AG09309 (cell line): ENCODE data around the gene ABCA4.
"Not testable (repeated sequence)": the region's sequence is repeated elsewhere in the genome, so short reads cannot be mapped to it uniquely, and the experiment has no call there.

ENCODE experiments used
- DNase-seq: peaks from one replicate; pipeline ENCODE4 v3.0.0-alpha.2; 2010; ENCODE audit warnings: low read depth
- H3K4me3 ChIP-seq: 2 replicates; pipeline ENCODE4 v1.5.1; 2011; ENCODE audit warnings: mild to moderate bottlenecking, low read depth, low read length, moderate library complexity; ENCODE audit not compliant: control insufficient read depth
- TF ChIP-seq, protein P1 (sequence below): IDR thresholded peaks from 2 replicates; pipeline ENCODE4 v1.5.1; 2011; ENCODE audit warnings: mild to moderate bottlenecking, low read depth, low read length, inconsistent platforms; ENCODE audit not compliant: insufficient read depth, control insufficient read depth; ENCODE audit errors: missing control alignments

ABCA4 gene

DNA sequence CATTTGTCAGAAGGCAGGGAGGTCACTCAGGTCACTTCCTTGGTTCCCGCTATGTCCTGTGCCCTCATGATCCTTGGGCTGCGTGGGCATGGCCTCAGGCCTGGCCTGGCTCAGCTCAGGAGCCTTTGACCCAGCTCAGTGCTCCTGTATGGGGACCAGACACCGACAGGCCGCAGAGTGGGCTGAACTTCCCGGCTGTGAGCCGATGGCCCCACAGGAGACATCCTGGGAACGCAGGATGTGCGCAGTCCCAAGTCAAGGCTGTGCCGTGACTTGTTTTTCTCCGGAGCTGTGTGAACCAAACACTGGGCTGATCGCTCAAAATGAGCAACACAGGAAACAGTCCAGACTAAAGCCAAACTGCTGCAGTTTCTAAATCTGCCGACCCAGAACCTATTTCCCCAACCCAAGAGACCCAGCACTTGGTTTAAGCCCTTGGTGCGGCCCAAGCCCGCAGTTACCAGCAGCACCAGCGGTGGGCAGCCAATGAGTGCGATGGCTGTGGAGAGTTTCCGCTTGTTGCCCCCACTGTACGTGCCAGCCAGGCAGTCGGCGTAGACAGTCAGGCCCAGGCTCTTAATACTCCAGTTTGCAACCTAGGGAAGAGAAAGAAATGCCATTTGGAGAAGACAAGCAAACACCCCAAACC lies 119.4 kb downstream of the ABCA4 start:
- TF ChIP-seq, protein P1, sequence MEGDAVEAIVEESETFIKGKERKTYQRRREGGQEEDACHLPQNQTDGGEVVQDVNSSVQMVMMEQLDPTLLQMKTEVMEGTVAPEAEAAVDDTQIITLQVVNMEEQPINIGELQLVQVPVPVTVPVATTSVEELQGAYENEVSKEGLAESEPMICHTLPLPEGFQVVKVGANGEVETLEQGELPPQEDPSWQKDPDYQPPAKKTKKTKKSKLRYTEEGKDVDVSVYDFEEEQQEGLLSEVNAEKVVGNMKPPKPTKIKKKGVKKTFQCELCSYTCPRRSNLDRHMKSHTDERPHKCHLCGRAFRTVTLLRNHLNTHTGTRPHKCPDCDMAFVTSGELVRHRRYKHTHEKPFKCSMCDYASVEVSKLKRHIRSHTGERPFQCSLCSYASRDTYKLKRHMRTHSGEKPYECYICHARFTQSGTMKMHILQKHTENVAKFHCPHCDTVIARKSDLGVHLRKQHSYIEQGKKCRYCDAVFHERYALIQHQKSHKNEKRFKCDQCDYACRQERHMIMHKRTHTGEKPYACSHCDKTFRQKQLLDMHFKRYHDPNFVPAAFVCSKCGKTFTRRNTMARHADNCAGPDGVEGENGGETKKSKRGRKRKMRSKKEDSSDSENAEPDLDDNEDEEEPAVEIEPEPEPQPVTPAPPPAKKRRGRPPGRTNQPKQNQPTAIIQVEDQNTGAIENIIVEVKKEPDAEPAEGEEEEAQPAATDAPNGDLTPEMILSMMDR, result no peak
- no peak for DNase-seq
- no peak overlapping the region for H3K4me3 ChIP-seq

DNA sequence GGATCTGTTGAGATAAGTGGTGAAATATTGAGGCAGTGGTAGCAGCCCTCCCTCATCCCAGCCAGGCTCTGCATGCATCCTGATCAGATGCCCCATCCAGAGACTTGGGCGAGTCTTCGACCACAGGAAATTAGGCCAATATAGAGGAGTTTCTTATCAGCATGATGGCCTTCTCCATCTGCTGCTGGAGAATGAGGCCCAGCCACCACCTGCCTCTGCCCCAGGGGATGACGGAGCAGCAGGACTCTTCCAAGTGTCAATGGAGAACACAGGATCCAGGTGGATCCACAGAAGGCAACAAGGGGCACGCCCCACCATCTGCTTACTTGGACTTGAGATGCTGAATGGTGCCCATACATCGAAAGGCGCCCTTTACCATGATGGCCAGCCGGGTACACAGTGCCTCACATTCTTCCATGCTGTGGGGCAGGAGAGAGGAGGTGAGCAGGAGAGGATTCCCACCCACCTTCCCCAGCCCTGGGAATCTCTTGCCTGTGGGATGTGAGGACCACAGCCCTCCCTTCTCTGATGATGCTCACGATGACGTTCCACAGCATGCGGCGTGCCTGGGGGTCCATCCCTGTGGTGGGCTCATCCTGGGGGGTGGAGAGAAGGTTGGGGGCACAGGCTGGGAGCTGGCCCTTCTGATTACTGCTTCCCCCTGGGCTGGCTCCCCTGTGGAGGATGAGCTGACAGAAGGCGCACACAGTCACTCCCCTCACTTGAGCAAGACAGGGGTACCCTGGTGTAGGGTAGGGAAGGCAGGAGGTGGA lies 120.3 kb downstream of the ABCA4 start:
- TF ChIP-seq, protein P1, result no peak
- no peak overlapping the region for H3K4me3 ChIP-seq
- no peak for DNase-seq

DNA sequence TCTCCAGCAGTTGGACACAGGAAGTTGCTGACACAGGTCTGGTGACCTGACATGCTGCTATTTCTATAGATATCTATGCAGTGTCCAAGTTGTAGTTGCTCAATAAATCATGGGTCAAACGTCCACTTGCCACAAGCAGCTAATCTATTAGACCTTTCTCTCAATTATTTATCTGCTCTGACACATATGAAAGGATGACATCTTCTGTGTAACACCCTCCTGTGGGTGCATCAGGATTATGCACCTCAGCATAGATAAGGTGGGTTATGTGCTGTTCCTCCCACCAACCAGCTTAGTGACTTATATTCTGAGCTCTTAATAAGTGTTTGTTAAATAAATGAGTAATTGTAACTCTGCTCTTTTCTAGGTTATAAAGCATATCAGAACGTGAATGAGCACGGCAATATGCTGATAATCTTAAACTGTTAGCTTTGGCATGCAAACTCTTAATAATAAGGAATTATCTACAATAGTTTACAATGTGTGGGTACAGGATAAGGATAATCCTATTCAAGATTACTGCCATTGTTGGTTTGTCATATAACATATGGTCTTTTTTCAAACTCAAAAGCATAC lies 121.0 kb downstream of the ABCA4 start:
- TF ChIP-seq, protein P1, result no peak
- no peak overlapping the region for H3K4me3 ChIP-seq
- DNase-seq, result no peak

DNA sequence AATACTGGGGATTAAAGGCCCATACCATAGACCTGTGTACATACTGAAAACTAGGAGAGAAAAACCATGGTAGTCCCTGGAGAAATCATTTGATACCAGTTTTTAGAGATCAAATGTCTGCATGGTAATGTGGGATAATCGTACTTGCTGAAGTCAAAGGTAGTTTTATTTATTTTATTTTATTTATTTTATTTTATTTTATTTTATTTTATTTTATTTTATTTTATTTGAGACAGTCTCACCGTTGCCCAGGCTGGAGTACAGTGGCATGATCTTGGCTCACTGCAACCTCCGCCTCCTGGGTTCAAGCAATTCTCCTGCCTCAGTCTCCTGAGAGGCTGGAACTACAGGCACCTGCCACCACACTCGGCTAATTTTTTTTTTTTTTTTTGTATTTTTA lies 122.4 kb downstream of the ABCA4 start:
- not testable (repeated sequence) for H3K4me3 ChIP-seq, DNase-seq

DNA sequence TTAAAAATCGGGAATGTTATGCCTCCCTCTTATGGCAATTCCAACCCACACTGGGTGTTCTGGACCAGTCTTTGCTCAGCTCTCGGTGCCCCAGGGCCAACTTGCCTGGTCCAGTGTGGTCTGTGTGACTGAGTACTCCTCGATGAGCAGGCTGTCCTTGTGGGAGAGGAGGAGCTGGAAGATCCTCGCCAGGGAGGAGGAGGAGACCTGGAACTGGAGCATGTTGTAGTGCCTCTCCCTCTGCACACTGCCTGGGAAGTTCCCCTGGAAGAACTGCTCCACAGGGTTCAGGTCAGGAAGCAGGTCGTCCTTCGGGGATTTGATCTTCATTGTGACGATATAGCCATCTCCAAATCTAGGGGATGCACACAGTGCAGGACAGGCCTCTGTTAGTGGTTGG lies 123.2 kb downstream of the ABCA4 start:
- TF ChIP-seq, protein P1, result no peak
- no peak for DNase-seq
- no peak overlapping the region for H3K4me3 ChIP-seq

DNA sequence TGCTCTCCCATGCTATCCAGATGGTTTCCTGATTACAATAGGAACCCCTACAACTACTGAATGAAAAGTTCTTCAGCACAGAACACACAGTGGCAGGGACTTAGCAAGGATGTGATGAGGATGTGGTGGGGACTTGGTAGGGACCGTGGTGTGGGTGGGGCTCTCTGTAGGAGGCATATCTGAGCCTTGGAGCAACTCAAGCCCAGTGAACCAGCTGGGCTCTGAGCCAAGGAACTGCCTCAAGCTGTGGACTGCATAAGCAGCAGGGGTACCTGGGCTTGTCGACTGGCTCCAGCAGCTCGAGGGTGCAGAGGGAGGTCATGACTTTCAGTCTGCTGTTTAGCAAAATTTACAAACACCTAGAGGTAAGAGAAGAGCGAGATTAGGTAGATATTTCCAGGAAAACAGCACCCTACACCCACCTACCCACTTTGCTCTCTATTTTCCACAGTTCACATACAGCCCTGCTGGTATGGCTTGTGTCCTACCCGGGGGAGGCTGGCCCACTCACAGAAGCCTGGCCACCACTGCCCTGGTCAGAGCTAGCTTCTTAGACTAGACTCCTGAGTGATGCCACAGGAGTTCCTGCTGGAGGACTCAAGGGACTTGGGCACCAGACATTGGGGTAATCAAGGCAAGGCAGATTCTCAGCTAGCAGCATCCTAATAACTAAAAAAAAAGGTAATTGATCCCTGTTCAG lies 125.0 kb downstream of the ABCA4 start:
- no peak overlapping the region for H3K4me3 ChIP-seq
- no peak for DNase-seq
- TF ChIP-seq, protein P1, result no peak
